ENCODE data around the gene ARPC2.

DNA sequence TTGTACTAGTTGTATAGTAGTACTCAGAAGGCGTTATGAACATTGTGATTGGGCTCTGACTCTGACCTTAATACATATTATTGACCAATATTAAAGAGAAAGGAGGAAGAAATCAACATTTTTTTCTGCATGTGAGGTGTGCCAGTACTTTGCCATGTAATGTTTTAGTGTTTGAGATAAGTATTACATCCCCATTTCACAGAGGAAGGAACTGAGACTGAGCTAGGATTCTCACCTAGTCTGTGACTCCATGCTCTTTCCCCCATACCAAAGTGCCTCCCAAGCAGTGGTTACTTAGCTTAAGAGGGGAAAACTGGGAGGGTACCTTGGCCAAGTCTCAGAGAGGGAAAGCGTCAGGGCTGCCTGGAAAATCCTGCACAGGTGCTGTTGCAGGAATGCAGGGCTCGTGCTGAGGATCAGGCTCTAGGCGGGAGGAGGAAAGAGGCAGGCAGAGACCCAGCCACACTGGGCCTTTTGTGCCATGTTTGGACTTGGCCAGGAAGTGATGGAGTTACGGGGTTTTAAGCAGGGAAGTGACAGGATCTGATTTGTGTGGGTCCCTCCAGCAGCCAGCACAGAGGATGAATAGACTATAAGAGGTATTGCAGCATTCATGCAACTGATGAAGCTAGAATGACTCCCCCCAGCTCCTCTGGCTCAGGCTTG is 55.0 kb downstream of the ARPC2 start:
- TF ChIP-seq CTCF (IDR thresholded peaks at IDR 0.05; ENCODE audit: insufficient read depth, low read length) (no peak), POLR2AphosphoS5 (IDR thresholded peaks at IDR 0.05; ENCODE audit: low read depth) (no peak)
